Mammary epithelial cell (primary cell): ENCODE measurements around the gene DPF3.

Experiments
- CTCF ChIP-seq, 2 donors: IDR thresholded peaks in 1 of 2; conservative IDR thresholded peaks in 1 of 2; 2 replicates each; pipeline ENCODE4 v1.5.1; 2011 to 2012; ENCODE audit warnings: inconsistent platforms in 2 of 2, low read length in 2 of 2, mild to moderate bottlenecking in 2 of 2, control low read depth in 1 of 2, low read depth in 1 of 2; ENCODE audit not compliant: insufficient read depth in 1 of 2; ENCODE audit errors: extremely low read depth in 1 of 2
- EZH2 ChIP-seq: IDR thresholded peaks from 2 replicates; pipeline ENCODE4 v1.6.1; 2012; ENCODE audit warnings: low read length, inconsistent platforms, borderline replicate concordance

GRCh38 chr14:72606879-72607278, 287.0 kb downstream of the DPF3 start:
- TF ChIP-seq CTCF (conservative IDR thresholded peaks at IDR 0.05 in 1 of 2, IDR thresholded peaks at IDR 0.05 in 1 of 2; ENCODE audit: extremely low read depth in 1 of 2, insufficient read depth in 1 of 2, low read depth in 1 of 2, low read length in 2 of 2) = no peak
- no peak for TF ChIP-seq EZH2
